K562 treated with DMSO at 1 percent for 24 hours (cell line): ENCODE data around the gene REEP3. TPM values are rescaled to one million over a fixed set of nuclear protein-coding genes. Genes with fewer than 3 reads are reported as not detected.

Experiments used
- total RNA-seq: library from RNA; unstranded; fragments of 300-600 nt; gene quantifications from 2 replicates; pipeline ENCODE4 v1.2.3, GENCODE V29; 2022; ENCODE audit warnings: low read depth; ENCODE audit not compliant: insufficient read depth

The REEP3 gene
- 6.9 and 9.4 TPM in 2 replicates for total RNA-seq

GRCh38 chr10:63520500-63521415, at the start of gene REEP3:
TSS of gene REEP3 (plus strand) at chr10:63521401. CDS start at chr10:63521546, 145 bp downstream.

Other genes starting within 250 kb of the REEP3 start
- gene JMJD1C, start 55.4 kb upstream of the REEP3 start, total RNA-seq: 19.2 and 20.0 TPM in 2 replicates